ENCODE results near the gene PRDM9. TPM values are rescaled to one million over a fixed set of nuclear protein-coding genes. Genes with fewer than 3 reads are reported as not detected.
"Not testable (repeated sequence)": the region's sequence is repeated elsewhere in the genome, so short reads cannot be mapped to it uniquely, and the experiment has no call there.

The PRDM9 gene
- total and polyA plus RNA-seq, 2 donors (not counting 3 experiments of a cell fraction or from before 2014, with no cell fraction given): not detected

DNA sequence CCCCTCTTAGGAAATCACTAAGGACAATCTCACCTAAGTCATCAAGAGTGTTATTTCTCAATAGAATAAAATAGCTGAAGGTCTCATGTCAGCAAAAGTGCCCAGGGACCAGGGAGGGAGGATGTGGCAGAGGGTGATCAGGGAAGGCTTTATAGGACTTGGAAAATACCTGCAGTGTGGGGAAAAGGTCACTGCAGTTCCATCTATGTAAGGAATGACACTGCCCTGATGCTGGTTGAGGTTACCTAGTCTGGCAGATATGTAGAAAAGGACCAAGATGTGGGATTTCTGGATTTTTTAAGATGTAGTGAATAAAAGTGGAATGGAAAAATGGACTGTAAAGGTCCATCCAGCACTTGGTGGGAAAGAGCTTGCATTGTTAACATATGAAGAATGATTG is 18.3 kb downstream of the PRDM9 start:
- Histone ChIP-seq H3K9ac (replicated peaks; ENCODE audit: extremely low read depth, insufficient read depth, low read length) (no peak overlapping the region), H3K36me3 (ENCODE audit: control insufficient read depth in 2 of 2, extremely low read depth in 1 of 2, insufficient read depth in 2 of 2, low read length in 2 of 2) (no peaks in the 10 kb centered on the region), H3K79me2 (ENCODE audit: control insufficient read depth, insufficient read depth, low read length) (no peaks in the 10 kb centered on the region), H2AFZ (ENCODE audit: low read depth, low read length) (no peak overlapping the region), H3K4me3 (replicated peaks in 1 of 3; ENCODE audit: insufficient read depth in 1 of 3, low read depth in 1 of 3, low read length in 3 of 3) (no peak overlapping the region), H3K27ac (ENCODE audit: insufficient read depth, low read depth, low read length) (no peak overlapping the region), H4K20me1 (replicated peaks; ENCODE audit: control insufficient read depth, extremely low read depth, insufficient read depth, low read length) (no peaks in the 10 kb centered on the region), H3K9me3 (replicated peaks; ENCODE audit: control insufficient read depth, insufficient read depth, low read length) (no peaks in the 10 kb centered on the region), H3K4me2 (ENCODE audit: insufficient read depth, low read length) (no peak overlapping the region), H3K27me3 (ENCODE audit: control insufficient read depth in 2 of 2, insufficient read depth in 2 of 2, low read length in 2 of 2) (no peaks in the 10 kb centered on the region), H3K9me1 (replicated peaks; ENCODE audit: control insufficient read depth, extremely low read depth, insufficient read depth, low read length) (no peaks in the 10 kb centered on the region), H3K4me1 (ENCODE audit: control insufficient read depth, extremely low read depth, insufficient read depth, low read length) (no peaks in the 10 kb centered on the region)
- no peak for TF ChIP-seq EZH2 (IDR thresholded peaks at IDR 0.05; ENCODE audit: borderline replicate concordance, low read depth, low read length, severe bottlenecking)
- TF ChIP-seq FOS (IDR thresholded peaks at IDR 0.05; ENCODE audit: borderline replicate concordance, insufficient read depth, low read length): no peak
- no peak for TF ChIP-seq MYC (IDR thresholded peaks at IDR 0.05; ENCODE audit: low read depth, low read length)
- TF ChIP-seq JUN (IDR thresholded peaks at IDR 0.05; ENCODE audit: borderline replicate concordance, insufficient read depth, insufficient read length, low read depth): no peak
- no peak for TF ChIP-seq POLR2A (IDR thresholded peaks at IDR 0.05; ENCODE audit: low read depth, low read length)
- TF ChIP-seq GATA2 (IDR thresholded peaks at IDR 0.05; ENCODE audit: insufficient read depth, insufficient read length, low read depth, low read length): no peak
- TF ChIP-seq POLR2AphosphoS5 (IDR thresholded peaks at IDR 0.05; ENCODE audit: insufficient read depth, low read depth, low read length): no peak
- TF ChIP-seq, protein P1, sequence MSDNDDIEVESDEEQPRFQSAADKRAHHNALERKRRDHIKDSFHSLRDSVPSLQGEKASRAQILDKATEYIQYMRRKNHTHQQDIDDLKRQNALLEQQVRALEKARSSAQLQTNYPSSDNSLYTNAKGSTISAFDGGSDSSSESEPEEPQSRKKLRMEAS (IDR thresholded peaks at IDR 0.05; ENCODE audit: insufficient read depth, insufficient read length): no peak
- TF ChIP-seq, protein P2, sequence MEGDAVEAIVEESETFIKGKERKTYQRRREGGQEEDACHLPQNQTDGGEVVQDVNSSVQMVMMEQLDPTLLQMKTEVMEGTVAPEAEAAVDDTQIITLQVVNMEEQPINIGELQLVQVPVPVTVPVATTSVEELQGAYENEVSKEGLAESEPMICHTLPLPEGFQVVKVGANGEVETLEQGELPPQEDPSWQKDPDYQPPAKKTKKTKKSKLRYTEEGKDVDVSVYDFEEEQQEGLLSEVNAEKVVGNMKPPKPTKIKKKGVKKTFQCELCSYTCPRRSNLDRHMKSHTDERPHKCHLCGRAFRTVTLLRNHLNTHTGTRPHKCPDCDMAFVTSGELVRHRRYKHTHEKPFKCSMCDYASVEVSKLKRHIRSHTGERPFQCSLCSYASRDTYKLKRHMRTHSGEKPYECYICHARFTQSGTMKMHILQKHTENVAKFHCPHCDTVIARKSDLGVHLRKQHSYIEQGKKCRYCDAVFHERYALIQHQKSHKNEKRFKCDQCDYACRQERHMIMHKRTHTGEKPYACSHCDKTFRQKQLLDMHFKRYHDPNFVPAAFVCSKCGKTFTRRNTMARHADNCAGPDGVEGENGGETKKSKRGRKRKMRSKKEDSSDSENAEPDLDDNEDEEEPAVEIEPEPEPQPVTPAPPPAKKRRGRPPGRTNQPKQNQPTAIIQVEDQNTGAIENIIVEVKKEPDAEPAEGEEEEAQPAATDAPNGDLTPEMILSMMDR (IDR thresholded peaks at IDR 0.05; ENCODE audit: extremely low read depth in 1 of 2, insufficient read depth in 1 of 2, low read depth in 1 of 2, low read length in 2 of 2): no peak
- FAIRE-seq (no peak), DNase-seq (ENCODE audit: low read depth, low spot score) (no peak)
- CTCF ChIA-PET: no interaction called here
- POLR2A ChIA-PET: no interaction called here
- dilution Hi-C loops (cut with MboI; ENCODE audit: extremely low pct_ligation_motif_present, low sequenced_read_pairs): no loop called here
- BruUV-seq (replicated peaks): no TSS peak
- intact Hi-C loops (cut with micrococcal nuclease): no loop called here

DNA sequence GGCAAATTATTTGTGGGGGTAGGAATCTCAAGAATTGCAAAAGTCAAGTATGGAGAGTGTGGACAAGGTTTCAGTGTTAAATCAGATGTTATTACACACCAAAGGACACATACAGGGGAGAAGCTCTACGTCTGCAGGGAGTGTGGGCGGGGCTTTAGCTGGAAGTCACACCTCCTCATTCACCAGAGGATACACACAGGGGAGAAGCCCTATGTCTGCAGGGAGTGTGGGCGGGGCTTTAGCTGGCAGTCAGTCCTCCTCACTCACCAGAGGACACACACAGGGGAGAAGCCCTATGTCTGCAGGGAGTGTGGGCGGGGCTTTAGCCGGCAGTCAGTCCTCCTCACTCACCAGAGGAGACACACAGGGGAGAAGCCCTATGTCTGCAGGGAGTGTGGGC is 19.2 kb downstream of the PRDM9 start:
- H2AFZ ChIP-seq (ENCODE audit: low read depth, low read length); H3K27me3 ChIP-seq (ENCODE audit: control insufficient read depth in 2 of 2, insufficient read depth in 2 of 2, low read length in 2 of 2); intact Hi-C loops (cut with micrococcal nuclease); CTCF ChIA-PET; H3K27ac ChIP-seq (ENCODE audit: insufficient read depth, low read depth, low read length); BruUV-seq (replicated peaks); H3K36me3 ChIP-seq (ENCODE audit: control insufficient read depth in 2 of 2, extremely low read depth in 1 of 2, insufficient read depth in 2 of 2, low read length in 2 of 2); H3K9me3 ChIP-seq (replicated peaks; ENCODE audit: control insufficient read depth, insufficient read depth, low read length); H3K9ac ChIP-seq (replicated peaks; ENCODE audit: extremely low read depth, insufficient read depth, low read length); POLR2A ChIA-PET; dilution Hi-C loops (cut with MboI; ENCODE audit: extremely low pct_ligation_motif_present, low sequenced_read_pairs); H3K9me1 ChIP-seq (replicated peaks; ENCODE audit: control insufficient read depth, extremely low read depth, insufficient read depth, low read length); H3K4me3 ChIP-seq (replicated peaks in 1 of 3; ENCODE audit: insufficient read depth in 1 of 3, low read depth in 1 of 3, low read length in 3 of 3); H3K79me2 ChIP-seq (ENCODE audit: control insufficient read depth, insufficient read depth, low read length); DNase-seq (ENCODE audit: low read depth, low spot score); H3K4me2 ChIP-seq (ENCODE audit: insufficient read depth, low read length); H3K4me1 ChIP-seq (ENCODE audit: control insufficient read depth, extremely low read depth, insufficient read depth, low read length); FAIRE-seq; H4K20me1 ChIP-seq (replicated peaks; ENCODE audit: control insufficient read depth, extremely low read depth, insufficient read depth, low read length): not testable (repeated sequence)

DNA sequence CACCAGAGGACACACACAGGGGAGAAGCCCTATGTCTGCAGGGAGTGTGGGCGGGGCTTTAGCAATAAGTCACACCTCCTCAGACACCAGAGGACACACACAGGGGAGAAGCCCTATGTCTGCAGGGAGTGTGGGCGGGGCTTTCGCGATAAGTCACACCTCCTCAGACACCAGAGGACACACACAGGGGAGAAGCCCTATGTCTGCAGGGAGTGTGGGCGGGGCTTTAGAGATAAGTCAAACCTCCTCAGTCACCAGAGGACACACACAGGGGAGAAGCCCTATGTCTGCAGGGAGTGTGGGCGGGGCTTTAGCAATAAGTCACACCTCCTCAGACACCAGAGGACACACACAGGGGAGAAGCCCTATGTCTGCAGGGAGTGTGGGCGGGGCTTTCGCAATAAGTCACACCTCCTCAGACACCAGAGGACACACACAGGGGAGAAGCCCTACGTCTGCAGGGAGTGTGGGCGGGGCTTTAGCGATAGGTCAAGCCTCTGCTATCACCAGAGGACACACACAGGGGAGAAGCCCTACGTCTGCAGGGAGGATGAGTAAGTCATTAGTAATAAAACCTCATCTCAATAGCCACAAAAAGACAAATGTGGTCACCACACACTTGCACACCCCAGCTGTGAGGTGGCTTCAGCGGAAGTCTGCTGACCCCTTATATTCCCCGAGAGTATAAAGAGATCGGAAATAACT is 20.0 kb downstream of the PRDM9 start:
- FAIRE-seq; H3K36me3 ChIP-seq (ENCODE audit: control insufficient read depth in 2 of 2, extremely low read depth in 1 of 2, insufficient read depth in 2 of 2, low read length in 2 of 2); H3K4me1 ChIP-seq (ENCODE audit: control insufficient read depth, extremely low read depth, insufficient read depth, low read length); H4K20me1 ChIP-seq (replicated peaks; ENCODE audit: control insufficient read depth, extremely low read depth, insufficient read depth, low read length); H3K27me3 ChIP-seq (ENCODE audit: control insufficient read depth in 2 of 2, insufficient read depth in 2 of 2, low read length in 2 of 2); H3K4me3 ChIP-seq (replicated peaks in 1 of 3; ENCODE audit: insufficient read depth in 1 of 3, low read depth in 1 of 3, low read length in 3 of 3); H3K9ac ChIP-seq (replicated peaks; ENCODE audit: extremely low read depth, insufficient read depth, low read length); H3K9me1 ChIP-seq (replicated peaks; ENCODE audit: control insufficient read depth, extremely low read depth, insufficient read depth, low read length); H3K79me2 ChIP-seq (ENCODE audit: control insufficient read depth, insufficient read depth, low read length); H2AFZ ChIP-seq (ENCODE audit: low read depth, low read length); intact Hi-C loops (cut with micrococcal nuclease); DNase-seq (ENCODE audit: low read depth, low spot score); H3K4me2 ChIP-seq (ENCODE audit: insufficient read depth, low read length); CTCF ChIA-PET; dilution Hi-C loops (cut with MboI; ENCODE audit: extremely low pct_ligation_motif_present, low sequenced_read_pairs); BruUV-seq (replicated peaks); H3K27ac ChIP-seq (ENCODE audit: insufficient read depth, low read depth, low read length); H3K9me3 ChIP-seq (replicated peaks; ENCODE audit: control insufficient read depth, insufficient read depth, low read length); POLR2A ChIA-PET: not testable (repeated sequence)
